Germinal center (tissue), 1 donor: ENCODE results near the gene YWHAB.
A peak's percentile ranks its signal among the peaks of the same experiment; 100 is the strongest.
"Not testable (repeated sequence)": the region's sequence is repeated elsewhere in the genome, so short reads cannot be mapped to it uniquely, and the experiment has no call there.

Experiments
- DNase-seq: peaks from one replicate; pipeline ENCODE4 v3.0.0; 2012; ENCODE audit warnings: mixed read lengths, low spot score

Gene YWHAB

DNA sequence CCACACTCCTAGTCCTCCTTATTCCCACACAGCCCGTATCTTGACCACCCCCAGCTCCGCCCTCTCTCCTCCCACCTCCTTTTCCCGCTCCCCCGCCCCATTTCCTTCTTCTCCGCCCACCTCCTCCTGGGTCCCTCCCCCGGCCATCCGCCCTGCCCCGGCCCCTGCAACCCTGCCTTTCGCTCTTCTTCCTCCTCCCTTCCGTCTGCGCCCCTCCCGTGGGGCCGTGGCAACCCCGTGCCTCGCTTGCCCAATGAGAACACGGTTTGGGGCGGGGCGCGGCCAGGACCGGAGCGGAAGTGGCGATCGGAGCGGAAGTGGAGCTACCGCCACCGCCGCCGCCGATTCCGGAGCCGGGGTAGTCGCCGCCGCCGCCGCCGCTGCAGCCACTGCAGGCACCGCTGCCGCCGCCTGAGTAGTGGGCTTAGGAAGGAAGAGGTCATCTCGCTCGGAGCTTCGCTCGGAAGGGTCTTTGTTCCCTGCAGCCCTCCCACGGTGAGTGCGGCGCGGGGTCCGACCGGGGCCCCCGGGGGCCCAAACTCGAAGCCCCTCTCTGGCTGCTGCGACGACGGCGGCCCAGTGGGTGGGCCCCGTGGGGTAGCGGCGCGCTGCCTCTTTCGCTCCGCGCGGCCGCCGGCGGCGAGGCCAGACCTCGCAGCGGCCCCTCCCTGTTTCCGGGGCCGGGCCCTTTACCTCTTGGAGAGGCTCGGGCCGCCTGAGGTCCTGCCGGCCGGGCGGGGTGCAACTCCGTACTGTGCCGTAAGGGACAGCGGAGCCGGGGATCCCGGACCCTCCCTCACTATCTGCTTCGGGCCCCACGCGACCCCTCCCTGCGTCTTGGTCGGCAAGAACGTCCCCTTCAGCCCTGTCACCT, at the start of gene YWHAB:
YWHAB (plus strand) TSS at position 314 of the 874 bp plus-strand sequence. CDS start 15,829 bp downstream, outside the sequence.
- peak; percentile 98 for DNase-seq

DNA sequence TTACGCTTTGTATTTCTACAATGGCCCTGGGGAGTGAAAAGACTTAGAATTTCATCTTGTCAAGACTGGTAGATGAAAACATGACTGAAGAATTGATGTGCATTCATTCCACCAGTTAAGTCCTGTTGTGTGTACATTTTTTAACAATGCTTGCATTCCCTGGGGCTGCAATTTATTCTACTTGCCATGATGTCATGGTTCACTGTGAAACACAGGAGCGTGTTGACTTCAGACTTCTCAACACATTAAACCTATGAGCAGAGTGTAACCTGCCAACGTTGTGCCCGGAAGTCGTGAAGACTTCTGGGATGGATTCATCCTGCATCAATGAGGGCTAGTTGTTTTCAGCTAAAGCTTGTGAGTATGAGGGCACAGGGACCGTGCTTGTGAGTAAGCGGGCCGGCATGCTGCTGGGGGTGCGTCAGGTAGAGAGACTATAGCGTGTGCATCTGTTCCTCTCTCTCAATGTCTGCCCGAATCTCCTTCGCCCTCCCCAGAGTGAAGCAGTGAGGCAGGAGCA, 48.8 kb upstream of the YWHAB start:
- DNase-seq: no peak

DNA sequence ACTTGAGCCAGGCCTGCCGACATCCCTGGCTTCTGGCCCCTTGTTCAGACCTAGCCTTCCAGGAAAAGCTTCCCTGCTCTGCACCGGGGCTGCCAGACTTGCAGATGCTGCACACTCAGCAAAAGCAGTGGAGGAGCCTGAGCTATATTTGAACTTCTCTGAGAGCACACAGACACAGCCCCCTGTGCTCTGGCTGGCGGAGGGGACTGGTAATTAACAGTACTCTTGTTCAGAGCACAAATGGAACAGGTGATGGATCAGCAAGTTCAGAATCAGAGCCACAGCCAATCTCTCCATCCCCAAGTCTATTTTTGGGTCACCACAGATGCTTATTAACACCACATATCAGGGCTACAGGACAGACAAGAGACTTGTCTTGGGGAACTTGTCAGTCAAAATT, 47.6 kb upstream of the YWHAB start:
- DNase-seq: no peak

DNA sequence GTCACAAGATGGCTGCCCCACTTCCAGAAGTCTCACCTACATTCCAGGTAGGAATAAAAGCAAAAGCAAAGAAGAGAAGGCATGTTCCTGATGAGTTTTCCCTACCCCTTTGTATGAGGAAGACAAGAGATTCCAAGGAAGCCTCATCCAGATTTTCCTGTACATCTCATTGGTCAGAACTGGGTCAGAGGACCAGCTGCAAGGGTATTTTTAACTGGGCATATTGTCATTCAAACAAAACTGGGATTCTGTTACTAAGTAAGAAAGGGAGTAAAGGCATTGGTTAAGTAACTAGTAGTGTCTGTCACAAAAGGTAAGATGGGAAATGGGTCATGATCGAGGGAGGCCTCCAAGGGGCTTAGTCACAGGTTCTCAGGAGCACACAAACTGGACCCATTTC, 47.0 kb upstream of the YWHAB start:
- DNase-seq: no peak

DNA sequence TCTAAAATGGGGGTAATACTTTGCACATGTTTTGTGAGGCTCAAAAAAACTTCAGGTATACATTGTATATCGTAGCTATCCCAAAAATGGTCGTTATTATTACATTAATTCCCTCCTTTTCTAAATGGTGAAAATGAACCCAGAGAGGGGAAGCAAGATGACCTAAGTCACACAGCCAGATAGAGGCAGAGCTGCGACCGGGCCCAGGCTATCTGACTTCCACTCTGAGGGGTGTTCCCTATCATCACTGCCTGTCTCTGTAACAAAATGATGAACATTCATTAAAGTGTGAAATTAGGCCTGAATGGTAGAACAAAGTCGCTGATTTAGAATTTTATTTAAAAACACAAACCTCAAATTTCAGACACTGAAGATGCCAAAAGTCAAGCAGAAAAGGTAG, 46.0 kb upstream of the YWHAB start:
- DNase-seq: no peak

DNA sequence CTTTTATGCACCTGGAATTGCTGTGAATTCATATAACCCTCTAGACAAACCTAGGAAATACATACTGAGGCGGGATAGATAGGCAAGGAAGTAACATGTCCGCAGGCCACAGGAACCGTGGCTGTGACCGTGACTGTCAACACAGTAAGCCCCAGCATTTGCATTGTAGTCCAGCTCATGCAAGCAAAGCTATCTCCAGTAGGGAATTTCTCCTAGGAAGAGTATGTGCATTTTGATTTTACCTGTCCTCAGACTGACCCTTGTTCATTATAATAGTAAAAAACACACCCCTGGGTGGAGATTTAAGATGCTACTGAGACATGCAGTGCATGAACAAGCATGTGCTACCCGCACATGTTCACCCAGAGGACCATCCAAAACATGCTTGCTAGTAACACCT, 44.7 kb upstream of the YWHAB start:
- DNase-seq: no peak

DNA sequence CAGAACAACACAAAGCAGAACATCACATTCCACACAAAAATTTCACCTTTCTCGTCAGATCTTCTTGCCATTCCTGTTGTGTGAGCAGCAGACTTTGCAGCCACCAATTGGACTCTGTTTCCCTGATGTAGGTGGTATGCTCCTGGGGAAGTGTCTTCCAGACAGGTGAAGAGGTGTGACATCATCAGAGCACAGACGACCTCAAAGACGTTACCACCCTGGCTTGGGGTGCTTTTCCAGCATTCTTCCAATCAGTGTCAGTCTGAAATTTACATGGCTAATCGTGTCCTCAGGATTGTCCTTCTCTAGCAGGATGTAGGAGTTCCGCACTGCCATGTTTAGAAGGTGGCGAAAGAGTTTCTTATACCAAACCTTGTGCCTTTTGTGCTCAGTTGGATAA, 43.5 kb upstream of the YWHAB start:
- DNase-seq: no peak

DNA sequence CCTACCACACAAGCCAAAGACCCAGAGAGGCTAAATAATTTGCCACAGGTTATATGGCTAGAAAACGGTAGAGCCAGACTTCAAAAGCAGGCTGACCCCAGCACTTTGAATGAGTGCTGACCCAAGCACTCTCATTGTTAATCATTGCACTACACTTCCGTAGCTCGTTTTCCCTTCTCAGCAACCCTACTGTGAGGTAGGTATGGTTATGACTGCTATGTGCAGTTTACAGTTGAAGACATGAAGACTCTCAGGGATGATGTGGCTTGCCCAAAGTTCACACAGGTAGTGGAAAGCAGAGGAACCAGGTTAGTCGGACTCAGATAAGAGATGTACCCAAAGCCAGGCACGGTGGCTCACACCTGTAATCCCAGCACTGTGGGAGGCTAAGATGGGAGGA, 41.6 kb upstream of the YWHAB start:
- DNase-seq: no peak

DNA sequence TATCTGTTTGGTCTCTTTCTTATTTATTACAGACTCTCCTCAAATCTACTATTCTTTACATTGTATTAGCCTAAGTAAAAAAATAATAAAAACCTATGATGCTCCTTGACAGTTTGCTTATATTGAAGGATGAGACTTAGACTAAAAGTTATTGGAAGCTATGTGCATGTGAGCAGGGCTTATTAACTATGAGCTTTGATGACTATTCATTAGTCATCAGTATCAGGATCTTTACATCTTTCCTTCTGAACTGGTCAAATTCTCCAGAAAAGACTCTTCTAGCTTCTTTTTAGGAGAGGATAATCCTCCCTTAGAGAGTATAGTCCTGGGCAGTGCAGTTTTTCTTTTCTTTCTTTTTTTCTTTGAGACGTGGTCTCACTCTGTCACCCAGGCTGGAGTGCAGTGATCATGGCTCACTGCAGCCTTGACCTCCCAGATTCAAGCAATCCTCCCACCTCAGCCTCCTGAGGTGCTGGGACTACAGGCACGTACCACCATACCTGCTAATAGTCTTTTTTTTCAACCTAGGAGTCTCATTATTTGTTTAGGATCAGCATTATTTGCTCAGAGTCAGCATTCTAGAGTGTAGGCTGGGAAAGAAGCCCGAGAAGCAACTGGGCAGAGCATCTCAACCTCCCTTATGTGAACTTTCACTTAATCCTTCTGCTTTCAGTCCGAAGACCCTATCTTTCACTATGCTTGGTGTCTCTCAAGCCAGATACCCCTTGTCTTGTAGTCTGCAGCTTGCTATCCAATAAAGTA, 37.1 kb upstream of the YWHAB start:
- no peak for DNase-seq

DNA sequence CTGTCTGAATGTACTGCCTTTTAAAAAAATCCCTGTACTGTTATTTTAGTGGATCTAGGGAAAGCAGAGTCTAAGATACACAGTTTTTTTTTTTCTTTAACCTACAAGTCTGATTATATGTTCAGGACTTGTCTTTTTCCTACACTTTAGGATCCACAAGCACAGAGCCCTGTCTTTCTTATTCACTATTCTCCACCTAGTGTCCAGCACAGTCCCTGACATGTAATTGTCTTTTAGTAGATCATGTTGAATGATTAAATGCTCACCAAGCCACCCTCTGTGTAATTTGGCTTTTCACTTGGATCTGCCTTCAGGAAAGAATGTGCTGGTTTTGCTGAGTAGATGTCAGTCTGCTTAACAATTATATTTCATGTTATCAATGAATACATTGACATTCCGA, 35.8 kb upstream of the YWHAB start:
- no peak for DNase-seq

DNA sequence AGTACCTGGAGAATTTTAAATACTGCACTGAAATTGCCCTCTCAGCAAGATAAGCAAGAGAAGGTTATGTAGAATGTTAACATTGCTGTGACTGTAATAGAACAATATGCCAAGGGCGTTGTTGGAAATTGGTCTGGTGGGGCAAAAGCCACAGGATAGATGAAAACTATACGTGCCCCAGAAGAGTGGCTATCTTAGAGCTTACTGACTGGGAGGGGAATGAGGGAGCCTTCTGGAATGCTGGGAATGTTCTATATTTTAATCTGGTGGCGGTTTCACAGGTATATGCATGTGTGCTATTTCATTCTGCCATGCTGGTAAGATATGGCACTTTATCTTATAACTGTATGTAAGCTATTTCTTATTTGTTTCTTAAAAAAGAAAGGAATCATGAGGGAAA, 35.2 kb upstream of the YWHAB start:
- no peak for DNase-seq

DNA sequence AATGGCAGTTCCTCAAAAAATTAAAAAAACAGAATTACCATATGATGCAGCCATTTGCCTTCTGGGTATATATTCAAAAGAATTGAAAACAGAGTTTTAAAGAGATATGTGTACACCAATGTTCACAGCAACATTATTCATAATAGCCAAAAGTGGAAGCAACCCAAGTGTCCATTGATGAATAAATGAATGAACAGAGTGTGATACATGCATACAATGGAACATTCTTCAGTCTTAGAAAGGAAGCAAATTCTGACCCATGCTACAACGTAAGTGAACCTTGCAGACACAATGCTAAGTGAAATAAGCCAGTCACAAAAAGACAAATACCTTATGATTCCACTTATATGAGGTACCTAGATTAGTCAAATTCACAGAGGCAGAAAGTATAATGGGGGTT, 34.7 kb upstream of the YWHAB start:
- DNase-seq: no peak

DNA sequence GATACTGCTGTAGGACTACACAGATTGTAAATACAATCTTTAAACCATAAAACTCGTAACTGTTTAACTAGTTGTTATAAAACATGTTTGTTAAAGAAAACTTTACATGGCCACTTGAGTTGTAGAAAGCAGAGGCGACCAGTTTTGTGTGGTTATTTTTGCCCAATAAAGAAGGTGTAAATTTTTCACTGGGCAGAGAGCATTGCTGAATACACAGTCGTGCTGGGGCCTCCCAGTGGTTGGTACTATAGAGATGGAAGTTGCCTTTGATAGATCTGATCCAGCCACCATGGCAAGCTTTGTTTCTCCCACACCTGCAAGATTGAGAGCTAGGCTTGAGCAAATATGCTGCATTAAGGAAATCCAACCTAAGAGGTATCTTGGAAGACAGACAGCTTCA, 34.0 kb upstream of the YWHAB start:
- DNase-seq: no peak

DNA sequence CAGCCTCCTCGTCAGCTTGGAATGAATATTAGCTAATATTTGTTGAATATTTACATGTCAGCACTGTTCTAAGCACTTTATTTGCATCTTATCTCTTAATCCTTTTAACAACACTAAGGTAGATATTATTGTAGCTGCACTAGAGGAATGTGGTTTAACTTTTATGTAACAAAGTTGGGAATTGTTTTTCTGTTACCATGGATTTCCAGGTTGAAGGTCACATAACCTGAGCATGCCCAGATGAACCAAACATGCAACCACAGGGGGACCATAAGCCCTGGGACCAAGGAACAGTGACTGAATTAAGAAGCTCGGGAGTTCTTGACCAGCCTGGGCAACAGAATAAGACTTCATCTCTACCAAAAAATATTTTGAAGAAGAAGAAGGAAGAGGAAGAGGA, 29.1 kb upstream of the YWHAB start:
- no peak for DNase-seq

DNA sequence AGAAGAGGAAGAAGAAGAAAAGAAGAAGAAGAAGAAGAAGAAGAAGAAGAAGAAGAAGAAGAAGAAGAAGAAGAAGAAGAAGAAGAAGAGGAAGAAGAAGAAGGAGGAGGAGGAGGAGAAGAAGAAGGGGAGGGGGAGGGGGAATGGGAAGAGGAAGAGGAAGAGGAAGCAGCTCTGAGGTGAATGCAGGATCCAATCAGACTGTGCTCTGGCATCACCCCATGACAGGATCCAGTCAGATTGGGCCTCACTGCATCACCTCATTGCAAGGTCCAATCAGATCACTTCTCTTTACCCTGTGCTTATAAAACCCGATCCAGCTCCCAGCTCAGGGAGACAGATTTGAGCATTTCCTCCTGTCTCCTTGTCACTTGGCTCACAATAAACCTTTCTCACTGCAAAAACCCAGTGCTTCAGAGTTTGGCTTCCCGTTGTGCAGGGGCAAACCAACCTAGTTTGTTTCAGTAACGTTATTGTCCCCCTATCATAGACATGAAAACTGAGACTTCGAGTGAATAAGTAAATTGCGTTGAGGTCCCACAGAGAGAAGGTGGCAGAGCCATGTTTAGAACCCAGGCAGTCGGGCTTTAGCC, 28.6 kb upstream of the YWHAB start:
- no peak for DNase-seq

DNA sequence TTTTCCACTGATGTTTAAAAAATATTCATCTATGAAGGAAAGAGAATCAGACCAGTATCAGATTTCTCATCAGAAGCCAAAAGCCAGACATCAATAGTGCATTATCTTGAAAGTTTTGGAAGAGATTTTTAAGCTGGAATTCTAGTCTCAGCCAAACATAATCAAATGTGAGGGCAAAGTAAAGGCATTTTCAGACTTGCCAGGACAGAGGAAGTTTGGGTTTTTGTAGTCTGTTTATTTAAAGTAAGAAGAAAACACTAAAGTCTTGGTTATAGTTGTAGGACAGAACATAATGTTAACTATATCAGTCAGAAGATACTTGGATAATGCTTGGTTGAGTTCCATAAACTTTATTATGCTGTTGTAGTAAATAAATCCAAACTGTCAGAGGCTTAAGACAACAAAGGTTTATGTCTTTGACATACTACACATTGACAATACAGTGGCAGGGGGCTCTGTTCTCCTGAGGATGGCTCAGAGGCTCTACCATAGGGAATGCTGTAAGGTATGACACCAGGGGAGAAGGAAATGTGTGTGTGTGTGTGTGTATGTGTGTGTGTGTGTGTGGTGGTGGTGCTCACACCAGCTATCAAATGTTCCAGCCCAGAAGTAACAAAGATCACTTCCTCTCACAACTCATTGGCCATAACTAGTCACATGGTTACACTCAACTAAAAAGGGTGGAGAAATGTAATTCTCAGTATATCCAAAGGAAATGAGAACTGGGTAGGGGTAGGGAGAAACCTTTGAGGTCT, 26.7 kb upstream of the YWHAB start:
- no peak for DNase-seq

DNA sequence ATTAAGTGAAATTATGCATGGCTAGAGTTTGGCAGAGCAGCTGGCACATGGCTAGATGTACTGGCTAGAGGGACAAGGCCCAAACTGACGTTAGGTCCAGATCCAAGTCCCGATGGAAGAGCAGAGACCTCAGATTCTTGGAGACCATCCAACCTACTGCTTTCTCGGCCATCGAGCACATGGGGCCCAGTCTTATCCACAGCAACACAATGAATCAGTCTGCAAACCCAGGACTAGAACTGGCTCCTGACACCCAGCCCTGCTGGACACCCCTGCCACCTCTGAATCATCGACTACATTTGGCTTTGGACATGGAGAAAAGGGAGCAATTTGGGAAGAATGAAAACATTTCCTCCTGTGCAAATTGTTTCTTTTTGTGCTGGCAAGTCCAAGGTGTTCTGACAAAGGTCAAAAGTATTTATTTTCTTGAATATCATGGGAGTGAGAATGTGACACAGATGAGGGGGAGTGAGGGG, 23.9 kb upstream of the YWHAB start:
- DNase-seq: no peak

DNA sequence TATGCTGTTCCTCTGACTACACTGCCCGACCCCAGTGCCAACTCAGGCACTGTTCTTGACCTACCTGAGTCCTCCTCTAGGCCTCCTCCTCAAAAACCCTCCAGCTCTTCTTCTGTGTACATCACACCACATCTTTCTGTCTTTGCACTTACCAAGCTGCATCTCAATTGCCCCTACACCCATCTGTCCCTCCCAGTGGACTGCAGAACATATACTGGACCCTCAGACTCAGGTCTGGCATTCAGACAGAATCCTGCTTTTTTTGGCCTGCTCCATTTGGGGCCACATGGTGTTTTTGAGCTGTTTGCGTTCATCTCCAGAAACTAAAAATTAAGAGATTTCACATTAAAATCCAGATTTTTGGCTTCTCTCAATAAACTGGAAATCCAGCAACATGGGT, 23.2 kb upstream of the YWHAB start:
- DNase-seq: no peak

DNA sequence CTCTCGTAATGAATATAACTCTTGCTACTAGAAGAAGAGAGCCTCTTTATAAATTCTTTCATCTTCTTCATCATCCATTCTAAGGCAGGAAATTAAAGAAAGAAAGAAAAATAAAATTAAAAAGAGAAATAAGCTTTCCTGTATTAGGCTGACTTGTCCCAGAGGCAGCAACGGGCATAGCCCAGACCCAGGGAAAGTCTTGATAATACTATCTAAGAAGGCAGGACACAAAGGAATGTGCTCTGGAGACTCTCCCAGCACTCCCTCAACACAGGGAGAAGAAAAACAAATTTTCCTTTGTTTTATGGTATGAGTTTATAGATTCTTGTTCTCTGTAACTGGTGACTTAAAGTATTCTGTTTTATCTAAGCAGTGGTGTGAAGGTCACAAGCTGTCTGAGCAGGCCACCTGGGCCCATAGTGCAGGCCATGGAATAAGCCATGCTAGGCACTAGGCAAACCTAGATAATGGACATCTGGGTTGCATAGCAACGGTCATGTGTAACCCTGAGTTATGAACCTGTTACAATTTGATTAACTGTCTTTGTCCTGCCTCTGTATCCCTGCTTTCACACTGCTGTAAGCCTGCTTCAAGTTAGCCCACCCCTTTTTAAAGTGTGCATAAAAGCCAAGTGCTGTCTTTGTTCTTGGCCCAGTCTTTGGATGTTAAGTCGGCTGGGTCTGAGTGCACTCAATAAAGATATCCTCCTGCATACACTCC, 22.0 kb upstream of the YWHAB start:
- DNase-seq: not testable (repeated sequence)

DNA sequence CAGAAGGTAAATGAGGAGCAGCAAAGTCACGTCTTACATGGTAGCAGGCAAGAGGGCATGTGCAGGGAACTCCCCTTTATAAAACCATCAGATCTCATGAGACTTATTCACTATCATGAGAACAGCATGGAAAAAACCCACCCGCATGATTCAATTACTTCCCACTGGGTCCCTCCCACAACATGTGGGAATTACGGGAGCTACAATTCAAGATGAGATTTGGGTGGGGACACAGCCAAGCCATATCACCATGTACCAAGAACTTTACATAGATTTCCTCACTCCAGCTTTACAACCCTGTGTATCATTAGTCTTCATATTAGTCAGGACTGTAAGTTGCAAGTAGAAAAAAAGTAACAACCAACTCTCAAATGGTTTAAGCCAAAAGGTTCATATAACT, 21.0 kb upstream of the YWHAB start:
- DNase-seq: not testable (repeated sequence)

DNA sequence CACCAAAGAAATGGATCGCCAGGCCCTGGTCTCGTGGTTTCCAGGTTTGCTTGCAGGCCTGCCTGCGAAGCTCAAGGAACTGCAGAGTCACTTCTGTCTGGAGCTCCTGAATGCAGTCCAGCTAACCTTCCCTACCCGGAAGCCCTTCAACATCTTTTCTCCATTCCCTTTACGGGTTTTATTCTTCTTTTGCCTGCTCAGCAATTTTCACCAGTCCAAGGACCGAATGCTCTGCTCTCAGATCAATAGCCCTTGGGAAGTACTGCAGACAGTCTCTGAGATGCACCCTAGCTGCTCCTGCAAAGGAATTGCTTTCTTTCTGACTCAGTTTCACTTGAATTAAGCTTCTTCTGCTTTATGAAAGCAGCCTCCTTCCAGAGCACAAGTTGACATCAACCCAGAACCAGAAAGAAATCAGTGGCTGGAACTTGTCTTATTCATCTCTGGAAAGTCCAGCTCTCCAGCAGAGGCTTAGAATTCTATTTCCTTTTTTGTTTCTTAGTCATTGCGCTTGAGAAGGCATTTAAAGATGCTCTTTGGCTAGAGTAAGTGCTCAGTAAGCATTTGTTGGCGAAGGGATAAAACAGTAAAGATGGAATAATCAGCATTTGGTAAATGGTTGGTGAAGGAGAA, 18.7 kb upstream of the YWHAB start:
- DNase-seq: no peak
